ENCODE data around the gene APAF1.

Gene APAF1

GRCh38 chr12:98669751-98670150 lies 24.7 kb downstream of the APAF1 start:
- DNase-seq (ENCODE audit: low spot score) = no peak
- TF ChIP-seq CTCF (IDR thresholded peaks at IDR 0.05; ENCODE audit: extremely low read depth, insufficient read depth, missing control alignments) = no peak
- in situ Hi-C loops (cut with MboI; ENCODE audit: low pct_unique_long_range_greater_than_20kb, low sequenced_read_pairs, unreplicated experiment) = no loop called here

DNA sequence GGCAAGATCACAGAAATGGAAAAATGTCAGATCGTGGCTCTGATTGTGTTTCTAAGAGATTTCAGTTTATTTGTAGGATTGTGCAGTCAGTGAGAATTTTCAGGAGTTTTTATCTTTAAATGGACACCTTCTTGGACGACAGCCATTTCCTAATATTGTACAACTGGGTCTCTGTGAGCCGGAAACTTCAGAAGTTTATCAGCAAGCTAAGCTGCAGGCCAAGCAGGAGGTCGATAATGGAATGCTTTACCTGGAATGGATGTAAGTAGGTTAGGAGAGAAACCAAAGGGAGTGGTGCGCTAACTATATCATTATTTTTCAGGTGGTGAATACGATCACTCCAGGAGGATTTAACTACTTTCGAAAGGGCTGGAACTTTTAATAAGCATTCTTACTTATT lies 26.4 kb downstream of the APAF1 start:
- in situ Hi-C loops (cut with MboI; ENCODE audit: low pct_unique_long_range_greater_than_20kb, low sequenced_read_pairs, unreplicated experiment) = no loop called here
- no peak for TF ChIP-seq CTCF (IDR thresholded peaks at IDR 0.05; ENCODE audit: extremely low read depth, insufficient read depth, missing control alignments)
- no peak for DNase-seq (ENCODE audit: low spot score)

DNA sequence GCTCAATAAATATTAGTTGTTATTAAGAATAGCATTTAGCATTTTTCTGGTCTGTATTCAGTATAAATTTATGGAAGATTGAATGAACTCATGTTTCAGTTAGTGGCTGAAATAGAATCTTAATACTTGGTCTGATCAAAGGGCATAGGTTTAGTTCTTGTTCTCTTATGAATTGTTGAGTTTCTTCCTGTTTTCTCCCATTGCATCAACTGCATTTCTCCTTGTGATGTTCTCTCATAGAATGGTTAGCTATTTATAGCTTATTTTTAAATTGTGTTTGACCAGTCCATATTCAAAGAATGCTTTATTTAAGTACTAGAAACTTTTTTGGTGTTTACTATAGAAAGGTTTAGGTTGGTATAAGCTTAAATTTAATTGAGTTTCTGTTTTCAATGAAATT lies 29.8 kb downstream of the APAF1 start:
- no peak for TF ChIP-seq CTCF (IDR thresholded peaks at IDR 0.05; ENCODE audit: extremely low read depth, insufficient read depth, missing control alignments)
- in situ Hi-C loops (cut with MboI; ENCODE audit: low pct_unique_long_range_greater_than_20kb, low sequenced_read_pairs, unreplicated experiment) = no loop called here
- no peak for DNase-seq (ENCODE audit: low spot score)

- in situ Hi-C loops (cut with MboI; ENCODE audit: low pct_unique_long_range_greater_than_20kb, low sequenced_read_pairs, unreplicated experiment) = no loop called here
- TF ChIP-seq CTCF (IDR thresholded peaks at IDR 0.05; ENCODE audit: extremely low read depth, insufficient read depth, missing control alignments) = no peak
- no peak for DNase-seq (ENCODE audit: low spot score)
Measured at GRCh38 chr12:98678236-98678945, 33.3 kb downstream of the APAF1 start.

DNA sequence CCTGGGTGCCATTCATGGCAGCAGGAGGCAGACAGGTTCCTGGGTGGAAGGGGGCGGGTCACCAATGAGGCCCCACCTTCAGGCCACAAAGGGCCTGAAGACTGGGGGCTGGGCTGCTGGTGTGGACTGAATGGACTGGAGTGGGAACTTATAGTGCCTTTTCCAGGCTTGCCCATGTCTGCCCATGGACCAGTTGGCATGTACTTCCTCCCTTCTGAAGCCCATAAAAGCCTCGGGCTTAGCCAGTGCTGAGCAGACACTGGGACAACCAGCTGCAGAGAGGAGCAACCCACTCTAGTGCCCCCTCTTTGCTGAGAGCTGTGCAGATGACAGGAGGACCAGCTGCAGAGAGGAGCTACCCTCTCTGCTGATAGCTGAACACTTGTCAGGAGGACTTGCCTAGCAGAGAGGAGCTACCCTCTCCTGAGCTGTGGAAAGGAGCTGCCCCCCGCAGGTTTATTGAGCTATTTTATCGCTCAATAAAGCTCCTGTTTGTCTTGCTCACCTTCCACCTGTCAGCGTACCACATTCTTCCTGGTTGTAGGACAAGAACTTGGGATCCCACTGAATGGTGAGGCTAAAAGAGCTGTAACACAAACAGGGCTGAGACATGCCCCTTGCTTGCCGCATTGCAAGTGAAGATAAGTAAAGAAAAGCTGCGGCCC lies 34.0 kb downstream of the APAF1 start:
- TF ChIP-seq CTCF (IDR thresholded peaks at IDR 0.05; ENCODE audit: extremely low read depth, insufficient read depth, missing control alignments) = no peak
- no peak for DNase-seq (ENCODE audit: low spot score)
- in situ Hi-C loops (cut with MboI; ENCODE audit: low pct_unique_long_range_greater_than_20kb, low sequenced_read_pairs, unreplicated experiment) = no loop called here

GRCh38 chr12:98679611-98680005 lies 34.5 kb downstream of the APAF1 start:
- DNase-seq (ENCODE audit: low spot score) = no peak
- in situ Hi-C loops (cut with MboI; ENCODE audit: low pct_unique_long_range_greater_than_20kb, low sequenced_read_pairs, unreplicated experiment) = no loop called here
- no peak for TF ChIP-seq CTCF (IDR thresholded peaks at IDR 0.05; ENCODE audit: extremely low read depth, insufficient read depth, missing control alignments)

All from GM13977 (cell line).